Measurements from ENCODE around the gene CASKIN1.
A peak's percentile ranks its signal among the peaks of the same experiment; 100 is the strongest.

Gene CASKIN1

DNA sequence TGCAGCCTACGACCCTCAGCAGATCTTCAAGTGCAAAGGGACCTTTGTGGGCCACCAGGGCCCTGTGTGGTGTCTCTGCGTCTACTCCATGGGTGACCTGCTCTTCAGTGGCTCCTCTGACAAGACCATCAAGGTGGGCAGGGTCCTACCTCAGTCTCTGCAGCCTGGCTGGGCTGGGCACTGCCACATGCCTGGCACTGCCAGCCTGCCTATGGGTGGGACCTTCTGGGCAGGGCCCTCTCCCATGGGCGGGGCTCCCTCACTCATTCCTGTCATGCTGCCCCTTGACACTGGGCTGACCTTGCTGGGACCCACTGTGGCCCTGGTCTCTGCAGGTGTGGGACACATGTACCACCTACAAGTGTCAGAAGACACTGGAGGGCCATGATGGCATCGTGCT is 22.5 kb downstream of the CASKIN1 start:
- DNase-seq, result no peak

DNA sequence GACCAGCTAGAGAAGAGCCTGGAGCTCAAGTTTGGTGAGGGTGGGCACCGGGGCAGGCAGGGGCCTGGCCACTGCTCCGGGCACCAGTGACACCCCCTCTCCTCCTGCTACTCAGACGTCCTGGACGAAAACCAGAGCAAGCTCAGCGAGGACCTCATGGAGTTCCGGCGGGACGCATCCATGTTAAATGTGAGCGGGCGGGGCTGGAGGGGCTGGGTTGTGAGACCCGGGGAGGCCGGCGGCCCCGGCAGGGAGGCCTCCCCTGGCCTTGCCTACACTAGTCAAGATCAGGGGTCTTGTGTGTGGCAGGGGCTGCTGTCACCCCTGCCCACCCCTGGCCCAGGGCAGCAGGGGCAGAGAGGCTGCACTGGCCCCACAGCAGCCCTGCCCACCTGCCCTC is 23.0 kb downstream of the CASKIN1 start:
- DNase-seq, result no peak

DNA sequence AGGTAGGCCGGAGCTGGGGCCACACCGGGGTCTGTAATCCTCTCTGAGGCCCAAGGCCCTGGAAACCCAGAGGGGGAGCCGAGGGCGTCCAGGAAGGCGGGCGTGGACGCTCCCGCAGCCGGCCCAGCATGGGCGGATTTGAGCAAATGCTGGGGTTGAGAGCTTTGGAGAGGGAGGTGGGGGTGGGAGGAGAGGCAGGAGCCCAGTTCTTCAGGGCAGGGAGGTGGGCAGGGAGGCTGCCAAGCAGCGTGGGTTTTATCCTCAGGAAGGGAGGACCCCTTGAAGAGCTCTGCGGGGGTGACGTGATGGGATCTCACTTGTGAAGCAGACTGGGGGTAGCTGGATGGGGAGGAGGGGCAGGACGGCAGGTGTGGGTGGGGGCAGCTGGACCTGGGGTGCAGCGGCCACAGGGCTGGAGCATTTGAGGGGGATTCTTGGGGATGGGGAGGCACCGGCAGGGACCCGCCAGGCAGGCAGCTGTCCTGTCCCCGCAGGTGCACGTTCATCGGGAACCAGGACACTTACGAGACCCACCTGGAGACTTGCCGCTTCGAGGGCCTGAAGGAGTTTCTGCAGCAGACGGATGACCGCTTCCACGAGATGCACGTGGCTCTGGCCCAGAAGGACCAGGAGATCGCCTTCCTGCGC is 23.6 kb downstream of the CASKIN1 start:
- no peak for DNase-seq

DNA sequence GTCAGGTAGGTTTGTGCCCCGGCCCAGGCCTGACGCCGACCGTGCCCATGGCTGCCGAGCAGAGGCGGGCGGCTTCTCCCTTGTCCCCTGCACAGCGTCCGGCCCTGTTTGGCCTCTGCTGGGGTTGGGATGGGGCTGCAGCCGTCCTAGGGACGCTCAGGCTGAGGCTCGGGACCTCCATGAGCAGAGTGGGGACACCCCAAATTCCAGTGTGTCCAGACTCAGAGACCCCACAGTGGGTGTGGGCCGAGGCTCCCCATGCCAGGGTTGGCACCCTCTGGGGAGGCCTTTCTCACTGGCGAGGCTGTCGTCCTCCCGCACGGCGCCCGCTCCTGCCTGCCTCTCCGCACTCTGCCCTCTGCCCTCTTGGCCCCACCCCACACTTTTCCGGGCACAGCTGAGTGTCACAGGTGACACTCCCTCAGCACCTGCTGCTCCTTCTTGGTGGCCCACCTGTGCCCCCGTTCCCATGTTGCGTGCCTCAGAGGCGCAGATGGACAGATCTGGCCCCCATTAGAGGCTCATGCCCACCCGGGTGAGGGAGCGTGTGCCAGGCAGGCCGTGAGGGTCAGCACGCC is 24.7 kb downstream of the CASKIN1 start:
- no peak for DNase-seq

DNA sequence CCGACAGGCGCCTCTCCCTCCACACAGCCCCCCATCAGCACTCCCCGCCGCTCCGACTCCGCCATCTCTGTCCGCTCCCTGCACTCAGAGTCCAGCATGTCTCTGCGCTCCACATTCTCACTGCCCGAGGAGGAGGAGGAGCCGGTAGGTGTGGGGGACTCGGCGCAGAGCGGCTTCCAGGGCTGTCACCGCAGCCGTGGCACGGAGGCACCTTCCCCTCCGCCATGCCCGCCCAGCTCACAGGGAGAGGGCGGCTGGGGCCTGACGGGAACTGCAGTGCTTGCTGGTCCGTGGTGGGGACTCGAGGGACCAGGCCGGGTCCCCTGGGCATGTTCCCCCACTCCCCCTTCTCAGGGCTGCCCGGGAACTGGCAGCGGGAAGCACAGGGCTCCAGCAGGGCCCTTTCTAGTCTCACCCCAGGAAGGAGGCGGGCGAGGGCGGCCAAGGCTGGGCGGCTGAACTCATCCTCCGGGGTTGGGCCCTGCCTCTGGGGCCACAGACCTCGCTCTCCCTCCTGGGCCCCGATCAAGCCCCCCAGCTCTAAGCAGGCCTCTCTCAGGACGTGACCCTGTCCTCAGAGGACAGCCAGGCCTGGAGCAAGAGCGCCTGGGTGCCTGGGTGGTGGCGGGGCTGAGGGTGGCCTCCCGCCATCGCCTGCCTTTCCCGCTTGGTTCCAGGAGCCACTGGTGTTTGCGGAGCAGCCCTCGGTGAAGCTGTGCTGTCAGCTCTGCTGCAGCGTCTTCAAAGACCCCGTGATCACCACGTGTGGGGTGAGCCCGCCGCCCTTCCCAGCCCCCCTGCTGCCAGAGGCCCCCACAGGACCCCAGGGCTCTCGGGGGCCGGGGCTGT is 25.6 kb downstream of the CASKIN1 start:
- no peak for DNase-seq

DNA sequence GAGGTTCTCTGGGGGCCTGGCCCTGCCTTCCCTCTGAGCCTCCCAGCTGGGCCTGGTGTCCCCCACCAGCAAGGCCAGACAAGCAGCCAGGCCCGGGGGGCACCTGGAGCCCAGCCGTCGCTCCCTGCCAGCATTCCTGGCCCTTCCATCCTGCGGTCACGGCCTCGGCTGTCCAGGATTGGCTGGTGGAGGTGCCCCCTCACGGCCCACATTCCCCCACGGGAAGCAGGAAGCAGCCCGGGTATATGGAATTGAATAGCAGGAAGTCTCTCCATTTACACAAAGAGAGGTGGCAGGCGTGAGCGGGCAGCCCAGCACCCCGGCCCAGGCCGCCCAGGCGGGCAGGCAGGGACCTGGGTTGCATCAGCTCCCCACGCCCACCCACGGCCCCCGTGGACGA is 26.3 kb downstream of the CASKIN1 start:
- DNase-seq, result no peak

DNA sequence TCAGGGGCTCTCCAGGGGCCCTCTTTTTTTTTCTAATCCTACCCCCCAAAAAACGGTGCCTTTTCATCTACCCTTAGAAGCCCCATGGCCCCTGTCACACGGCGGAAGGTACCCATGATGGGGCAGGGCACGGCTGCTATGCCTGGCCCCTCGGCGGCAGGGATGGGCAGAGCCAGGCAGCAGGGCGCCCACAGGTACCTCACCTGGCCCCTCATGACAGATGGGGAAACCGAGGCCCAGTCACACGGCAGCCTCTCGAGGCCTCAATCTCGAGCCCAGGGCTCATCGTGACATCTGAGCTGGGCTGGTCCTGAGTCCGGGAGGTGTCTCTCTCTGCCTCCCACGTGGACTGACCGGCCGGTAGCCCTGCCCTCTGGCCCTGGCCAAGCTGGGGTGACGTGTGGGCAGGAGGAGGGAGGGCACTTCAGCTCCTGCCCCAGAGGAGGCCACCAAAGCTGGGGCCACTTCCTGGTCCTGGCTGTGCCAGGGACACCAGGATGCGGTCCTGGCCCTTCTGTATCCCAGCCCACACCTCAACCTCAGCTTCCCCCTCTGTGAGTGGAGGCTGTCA is 29.3 kb downstream of the CASKIN1 start:
- DNase-seq, result no peak

DNA sequence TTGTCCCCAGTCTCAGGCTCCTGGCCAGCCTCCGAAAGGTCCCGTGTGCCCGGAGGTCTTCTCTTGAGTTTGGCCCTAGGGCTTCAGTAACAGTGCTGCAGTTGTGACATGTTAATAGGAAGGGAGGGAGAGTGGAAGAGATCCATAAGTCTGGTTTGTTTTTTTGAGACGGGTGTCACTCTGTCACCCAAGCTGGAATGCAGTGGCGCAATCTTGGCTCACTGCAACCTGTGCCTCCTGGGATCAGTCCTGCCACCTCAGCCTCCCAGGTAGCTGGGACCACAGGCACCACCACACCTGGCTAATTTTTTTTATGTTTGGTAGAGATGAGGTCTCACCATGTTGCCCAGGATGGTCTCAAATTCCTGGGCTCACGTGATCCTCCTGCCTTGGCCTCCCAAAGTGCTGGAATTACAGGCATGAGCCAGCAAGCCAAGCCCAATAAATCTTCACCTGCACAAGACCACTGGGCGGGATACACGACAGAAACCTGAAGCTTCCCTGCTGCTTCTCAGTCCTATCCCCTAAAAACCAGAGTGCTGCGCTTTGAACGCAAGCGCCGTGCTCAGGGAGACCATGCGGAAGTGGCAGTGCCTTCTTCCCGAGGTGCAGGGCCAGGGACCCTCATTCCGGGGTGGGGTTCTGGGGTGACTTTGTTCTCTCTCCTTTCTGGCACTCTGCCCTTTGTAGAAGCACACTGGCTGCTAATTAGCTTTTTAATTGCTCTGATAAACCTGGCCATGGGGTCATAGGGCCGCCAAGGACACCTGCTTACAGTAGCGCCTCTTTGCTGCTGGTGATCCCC is 29.9 kb downstream of the CASKIN1 start:
- DNase-seq, result no peak

DNA sequence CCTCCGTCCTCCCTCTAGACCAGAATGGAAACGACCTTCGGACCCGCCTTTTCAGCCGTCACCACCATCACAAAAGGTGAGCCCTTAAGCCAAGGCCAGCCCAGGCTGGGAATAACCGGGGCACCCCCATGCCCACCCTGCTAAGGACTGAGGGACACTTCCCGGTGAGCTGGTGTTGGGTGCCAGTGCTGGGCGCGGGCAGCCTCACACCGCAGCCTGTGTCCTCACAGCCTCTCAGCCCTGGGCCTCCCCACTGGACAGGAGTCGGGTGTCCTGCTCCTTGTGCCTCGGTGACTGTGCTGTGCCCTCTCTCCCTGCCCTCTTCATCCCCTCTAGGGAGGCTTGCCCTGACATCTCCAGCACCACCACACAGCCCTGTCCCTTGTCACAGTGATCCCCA is 30.5 kb downstream of the CASKIN1 start:
- DNase-seq, result no peak

DNA sequence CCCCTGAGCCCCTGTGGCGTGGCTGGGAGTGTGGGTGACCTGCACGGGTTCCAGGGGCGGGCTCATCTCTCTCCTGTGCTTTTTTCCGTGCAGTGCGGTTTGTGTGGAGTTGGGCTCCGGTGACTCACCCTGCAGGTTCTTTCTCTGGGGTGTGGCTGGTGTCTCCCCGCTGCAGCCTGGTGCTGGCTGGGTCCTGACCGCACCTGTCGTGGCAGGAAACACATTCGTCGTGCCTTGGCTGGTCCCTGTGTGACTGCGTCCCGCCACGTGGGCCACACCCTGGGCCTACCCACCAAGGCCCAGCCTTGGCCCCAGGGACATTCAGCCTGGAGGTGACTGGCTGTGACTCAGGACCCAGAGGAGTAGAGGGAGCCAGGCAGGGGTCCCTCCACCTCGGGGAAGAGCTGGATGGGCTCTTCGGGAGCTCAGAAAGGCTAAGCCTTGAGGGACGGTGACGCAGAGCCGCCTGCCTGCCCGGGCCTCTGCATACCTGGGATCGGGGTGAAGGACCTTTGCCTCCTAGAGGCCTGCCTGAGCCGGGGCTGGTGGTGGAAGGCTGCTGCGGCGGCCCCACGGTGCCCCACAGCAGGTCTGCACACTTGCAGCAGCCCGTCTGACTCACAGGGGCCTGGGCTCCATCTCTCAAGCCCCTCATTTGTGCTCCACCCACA is 33.1 kb downstream of the CASKIN1 start:
- DNase-seq, result no peak

DNA sequence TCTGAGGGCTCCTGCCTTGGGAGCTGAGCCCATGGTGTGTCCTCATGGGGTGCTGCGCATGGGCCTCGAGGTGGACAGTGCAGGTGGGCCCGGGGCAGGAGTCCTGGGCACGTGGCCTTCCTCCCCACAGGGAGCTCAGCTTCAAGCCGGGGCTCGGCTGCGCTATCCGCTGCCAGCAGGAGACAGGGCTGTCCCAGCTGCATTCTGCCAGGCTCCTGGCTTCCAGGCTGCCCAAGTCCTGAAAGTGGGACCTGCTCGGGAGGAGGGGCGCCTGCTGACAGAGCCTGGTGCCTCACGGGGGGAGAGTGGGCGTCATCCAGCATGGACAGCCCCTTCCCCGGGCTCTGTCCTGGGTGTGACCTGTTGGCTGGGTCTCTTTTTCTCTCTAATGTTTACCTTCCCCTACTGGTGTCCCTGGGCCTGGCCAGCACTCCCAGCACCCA is 33.7 kb downstream of the CASKIN1 start:
- no peak for DNase-seq

DNA sequence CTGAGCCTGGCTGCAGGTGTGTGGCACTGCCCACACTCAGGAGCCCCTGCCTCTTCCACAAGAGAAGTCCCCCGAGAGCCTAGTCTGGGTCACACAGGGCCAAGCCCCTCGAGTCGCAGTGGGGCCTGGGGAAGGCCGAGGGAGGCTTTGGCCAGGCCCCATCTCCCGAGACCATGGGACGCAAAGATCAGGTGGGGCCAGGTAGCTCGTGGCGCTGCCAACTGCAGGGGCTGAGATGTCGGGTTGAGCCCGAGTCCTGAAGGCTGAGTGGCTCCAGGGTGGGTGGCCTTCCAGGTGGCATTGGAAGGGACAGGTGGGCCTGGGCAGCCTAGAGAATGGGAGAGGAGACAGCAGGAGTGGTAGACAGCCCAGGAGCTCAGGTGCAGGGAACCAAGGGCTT is 34.5 kb downstream of the CASKIN1 start:
- no peak for DNase-seq

DNA sequence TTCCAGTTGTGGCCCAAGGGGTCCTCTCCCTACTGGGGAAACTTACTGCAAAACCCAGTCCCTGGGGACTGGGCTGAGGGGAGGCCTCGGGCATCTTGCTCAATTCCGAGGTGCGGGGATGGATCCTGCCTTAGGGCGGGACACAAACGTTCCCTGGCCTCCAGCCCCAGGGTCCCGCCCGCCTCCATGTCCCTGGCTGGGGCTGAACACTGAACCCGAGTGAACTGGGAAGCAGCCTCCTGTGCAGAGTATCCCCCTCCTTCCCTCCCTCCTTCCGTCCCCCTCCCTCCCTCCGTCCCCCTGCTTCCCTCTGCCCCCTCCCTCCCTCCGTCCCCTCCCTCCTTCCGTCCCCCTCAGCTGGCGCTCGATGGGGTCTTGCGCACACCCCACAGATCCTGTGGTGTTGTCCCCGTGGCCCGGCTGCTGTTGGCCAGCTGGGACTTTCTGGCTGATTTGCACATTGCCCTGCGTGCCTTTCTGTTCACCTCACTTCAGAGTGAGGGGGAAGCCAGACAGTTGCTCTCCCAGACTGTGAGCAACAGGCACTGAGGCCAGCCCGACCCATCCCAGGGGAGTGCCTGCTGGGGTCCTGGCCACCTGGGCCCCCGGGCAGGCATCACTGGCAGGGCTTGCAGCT is 35.4 kb downstream of the CASKIN1 start:
- DNase-seq, result no peak

DNA sequence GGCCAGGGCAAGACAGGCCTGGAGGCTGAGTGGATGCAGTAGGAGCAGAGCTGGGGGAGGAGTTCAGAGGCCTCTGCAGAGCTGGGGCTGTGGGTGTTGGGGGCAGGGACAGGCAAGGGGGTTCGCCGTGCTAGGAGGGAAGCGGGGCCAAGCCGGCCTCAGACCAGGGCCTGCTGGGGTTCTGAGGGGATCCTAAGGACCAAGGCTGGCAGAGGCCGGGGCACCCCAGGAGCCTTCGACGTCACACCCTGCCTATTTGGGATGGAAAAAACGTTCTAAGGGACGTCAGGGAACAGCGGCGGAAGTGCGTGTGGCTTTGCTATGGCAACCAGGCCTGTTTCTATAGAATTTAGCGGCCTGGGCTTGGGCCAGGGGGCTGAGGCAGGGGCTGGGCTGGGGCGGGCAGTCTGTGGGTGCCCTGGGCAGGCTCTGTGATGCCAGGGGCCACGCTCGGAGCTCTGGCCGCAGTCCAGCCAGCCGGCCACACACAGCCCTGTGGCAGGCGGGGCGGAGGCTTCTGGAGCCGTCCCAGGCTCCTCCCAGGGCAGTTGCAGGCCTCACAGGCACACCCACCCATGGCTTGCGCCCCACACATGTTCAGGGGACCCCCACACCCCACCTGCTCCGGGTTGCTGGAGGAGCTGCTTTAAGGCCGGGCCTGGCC is 37.1 kb downstream of the CASKIN1 start:
- DNase-seq, result peak; percentile 32

DNA sequence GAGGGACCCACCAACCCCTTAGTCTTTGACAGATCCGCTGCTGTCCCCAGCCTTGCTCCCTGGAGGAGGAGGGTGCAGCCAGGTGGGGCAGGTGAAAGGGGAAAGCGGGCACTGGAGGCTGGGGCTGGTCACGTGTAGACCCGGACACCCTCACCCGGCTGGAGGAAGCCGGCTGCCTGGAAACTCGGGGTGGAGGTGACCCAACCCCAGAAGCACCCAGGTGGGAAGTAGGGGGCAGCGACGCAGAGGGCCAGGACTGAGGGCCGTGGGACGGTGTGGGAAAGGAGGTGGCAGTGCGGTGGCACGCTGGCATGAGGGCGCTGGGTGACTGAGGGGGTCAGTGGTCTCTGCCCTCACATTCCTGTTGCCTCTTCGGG is 38.2 kb downstream of the CASKIN1 start:
- DNase-seq, result no peak

DNA sequence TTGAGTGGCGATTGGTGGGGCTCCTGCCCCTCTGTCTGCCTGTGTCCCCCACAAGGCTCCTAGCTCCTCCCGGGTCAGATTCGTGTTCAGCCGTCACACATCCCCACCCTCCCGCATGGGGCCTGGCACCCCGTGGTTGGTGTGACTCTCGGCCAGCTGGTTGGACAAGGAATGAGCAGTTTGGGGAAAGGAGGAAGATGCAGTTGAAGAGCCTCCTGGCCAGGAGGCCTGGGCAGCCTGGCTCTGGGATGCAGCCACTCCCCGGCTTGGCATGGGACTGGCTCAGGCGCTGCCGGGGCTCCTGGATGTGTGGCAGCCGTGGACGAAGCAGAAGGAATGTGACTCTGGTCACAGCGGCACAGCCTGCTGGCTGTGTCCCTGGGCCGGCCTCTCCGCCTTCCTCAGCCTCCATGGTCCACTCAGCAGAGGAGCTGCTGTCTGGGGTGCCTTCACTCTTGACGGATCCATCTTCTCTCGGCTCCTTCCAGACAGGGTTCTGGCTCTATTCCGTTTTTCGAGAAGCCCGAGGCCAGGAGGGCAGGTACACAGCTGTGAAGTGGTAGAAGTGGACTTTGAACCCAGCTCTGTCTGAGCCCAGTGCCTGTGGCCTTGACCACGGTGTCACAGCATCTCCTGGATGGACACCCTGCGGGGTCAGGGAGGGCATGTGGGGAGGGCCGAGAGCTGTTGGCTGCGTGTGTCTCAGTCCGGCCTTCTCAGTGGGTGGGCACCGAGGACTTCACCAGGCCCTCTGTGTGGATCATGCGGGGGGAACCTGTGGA is 38.7 kb downstream of the CASKIN1 start:
- DNase-seq, result no peak

DNA sequence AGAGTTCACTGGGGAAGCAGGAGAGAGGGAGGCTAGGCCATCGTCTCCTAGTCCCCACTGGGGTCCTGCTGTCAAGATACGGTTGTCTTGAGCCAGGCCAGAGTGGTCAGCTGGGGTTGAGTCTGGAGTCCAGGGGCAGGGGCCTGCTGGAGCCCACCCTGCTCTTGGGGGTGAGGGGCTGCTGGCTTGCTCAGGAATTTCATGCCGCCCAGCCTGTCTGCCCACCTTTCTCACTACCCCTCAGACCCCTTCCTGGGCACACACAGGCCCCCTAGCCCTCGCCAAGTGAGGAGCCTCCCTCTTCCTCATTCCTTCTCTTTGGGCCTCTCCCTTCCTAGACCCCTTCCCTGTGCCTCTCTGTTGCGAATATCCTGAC is 39.6 kb downstream of the CASKIN1 start:
- DNase-seq, result no peak

DNA sequence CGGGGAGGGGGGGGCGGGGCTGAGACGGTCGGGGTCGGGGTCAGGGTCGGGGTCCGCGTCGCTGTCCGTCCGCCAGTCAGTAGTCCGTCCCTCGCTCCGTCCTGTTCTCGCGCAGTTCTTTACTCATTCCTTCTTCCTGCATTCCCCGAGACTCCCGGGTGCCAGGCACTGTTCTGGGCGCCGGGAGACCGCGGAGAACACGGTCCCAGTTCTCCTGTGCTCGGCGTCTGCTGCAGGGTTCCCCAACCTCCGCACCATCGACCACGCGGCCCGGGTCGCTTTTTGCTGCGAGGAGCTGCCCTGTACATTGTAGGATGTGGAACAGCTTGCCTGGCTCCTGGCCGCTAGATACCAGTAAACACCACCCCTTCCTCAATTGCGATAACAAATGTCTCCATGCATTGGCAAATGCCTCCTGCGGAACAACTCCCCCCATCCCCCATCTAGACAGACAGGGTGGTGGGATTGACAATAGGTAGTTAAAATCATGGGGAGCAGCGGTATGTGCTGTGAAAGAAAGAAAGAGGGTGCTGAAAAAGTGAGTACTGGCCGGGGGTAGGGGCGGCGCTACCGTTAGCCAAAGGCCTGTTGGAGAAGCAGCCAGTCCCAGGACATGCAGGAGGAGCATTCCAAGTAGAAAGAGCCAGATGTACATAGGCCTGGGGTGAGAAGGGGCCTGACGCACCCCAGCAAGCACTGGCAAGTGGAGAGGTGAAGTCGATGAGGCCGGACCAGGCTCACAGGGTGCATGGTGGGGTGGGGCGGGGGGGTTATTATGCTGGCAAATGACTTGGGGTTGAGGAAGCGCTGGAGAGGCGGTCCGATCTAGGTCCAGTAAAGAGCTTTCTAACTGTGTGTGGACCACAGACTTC is 40.2 kb downstream of the CASKIN1 start:
- DNase-seq, result peak; percentile 59
